Kidney epithelial cell (primary cell): ENCODE measurements around the gene CSPG4. TPM values are rescaled to one million over a fixed set of nuclear protein-coding genes. Genes with fewer than 3 reads are reported as not detected.
"Not testable (repeated sequence)": the region's sequence is repeated elsewhere in the genome, so short reads cannot be mapped to it uniquely, and the experiment has no call there.

Source experiments
- DNase-seq: peaks from one replicate; pipeline ENCODE4 v3.0.0-alpha.2; 2010; ENCODE audit warnings: low read depth
- H3K27me3 ChIP-seq: 2 replicates; pipeline ENCODE4 v1.6.0; 2011; ENCODE audit warnings: low read length; ENCODE audit not compliant: control insufficient read depth, insufficient read depth
- H3K36me3 ChIP-seq: 2 replicates; pipeline ENCODE4 v1.5.1; 2011; ENCODE audit warnings: low read length; ENCODE audit not compliant: control insufficient read depth, insufficient read depth
- H3K4me3 ChIP-seq: 2 replicates; pipeline ENCODE4 v1.5.1; 2011; ENCODE audit warnings: low read depth, mild to moderate bottlenecking, control low read depth, low read length
- CTCF ChIP-seq: IDR thresholded peaks from 2 replicates; pipeline ENCODE4 v1.5.1; 2011; ENCODE audit warnings: mild to moderate bottlenecking, moderate library complexity, low read length, control low read depth, inconsistent platforms; ENCODE audit not compliant: insufficient read depth, poor library complexity, severe bottlenecking
- total RNA-seq: library from RNA; depleted of rRNA; stranded (reverse); fragments of >200 nt; gene quantifications from 2 replicates; pipeline ENCODE4 v1.2.3, GENCODE V29; 2015

Gene CSPG4
- total RNA-seq, 1 donor from 2014 or later = 1.7 TPM

- TF ChIP-seq CTCF = peak; percentile 86
- H3K27me3 ChIP-seq = no peaks in the 10 kb centered on the region
- H3K4me3 ChIP-seq = no peak overlapping the region
- no peaks in the 10 kb centered on the region for H3K36me3 ChIP-seq
- no peak for DNase-seq
Measured at GRCh38 chr15:75732809-75733451, 20.3 kb upstream of the CSPG4 start.

- no peak for DNase-seq
- H3K4me3 ChIP-seq = no peak overlapping the region
- H3K36me3 ChIP-seq = no peaks in the 10 kb centered on the region
- TF ChIP-seq CTCF = no peak
- H3K27me3 ChIP-seq = peaks cover 2% of the 10 kb centered on the region
Measured at GRCh38 chr15:75732177-75732808, 19.6 kb upstream of the CSPG4 start.

- no peak overlapping the region for H3K4me3 ChIP-seq
- TF ChIP-seq CTCF = peak; percentile 8
- DNase-seq = no peak
- H3K36me3 ChIP-seq = no peaks in the 10 kb centered on the region
- peaks cover 2% of the 10 kb centered on the region for H3K27me3 ChIP-seq
Measured at GRCh38 chr15:75731248-75732151, 18.9 kb upstream of the CSPG4 start.

GRCh38 chr15:75730376-75731247 lies 18.0 kb upstream of the CSPG4 start:
- DNase-seq, H3K36me3 ChIP-seq, H3K4me3 ChIP-seq, H3K27me3 ChIP-seq: not testable (repeated sequence)

- no peak for TF ChIP-seq CTCF
- no peak for DNase-seq
- Histone ChIP-seq H3K36me3 (no peaks in the 10 kb centered on the region), H3K4me3 (no peak overlapping the region), H3K27me3 (peaks cover 2% of the 10 kb centered on the region)
Measured at GRCh38 chr15:75729326-75730069, 16.9 kb upstream of the CSPG4 start.
